Testis (tissue), 2 donors: Measurements from ENCODE around the gene SVIP.

ENCODE experiments used
- POLR2A ChIP-seq: fragments of 450-650 bp; IDR thresholded peaks from one replicate; pipeline ENCODE4 v1.6.1; 2017; ENCODE audit warnings: antibody characterized with exemption, mild to moderate bottlenecking, moderate library complexity
- TF ChIP-seq, protein P1 (sequence below), 3 experiments: fragments of 450-650 bp in 2 of 3; fragments of 200-600 bp in 1 of 3; sonication (generic) in 1 of 3; IDR thresholded peaks; one replicate each; pipeline ENCODE4 v1.5.1; 2016 to 2019; ENCODE audit warnings: antibody characterized with exemption in 3 of 3, mild to moderate bottlenecking in 2 of 3, moderate library complexity in 1 of 3

DNA sequence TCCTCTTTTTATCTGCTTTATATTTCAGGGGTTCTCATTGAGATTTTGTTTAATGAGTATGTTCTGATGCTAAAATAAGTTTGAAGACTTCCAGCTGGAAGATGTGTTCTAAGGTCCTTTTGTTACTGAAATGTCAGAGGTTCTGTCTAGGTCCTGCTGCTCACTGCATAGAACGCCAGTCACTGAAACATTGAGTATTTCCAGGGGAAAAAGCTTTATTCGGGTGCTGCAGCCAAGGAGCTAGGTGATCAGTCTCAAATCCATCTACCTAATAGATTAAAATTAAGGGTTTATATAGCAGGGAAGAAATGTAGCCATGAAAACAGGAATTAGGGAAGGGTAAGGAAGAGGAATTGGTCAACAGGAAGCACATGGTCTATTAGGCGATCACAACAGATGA is 19.7 kb downstream of the SVIP start:
- TF ChIP-seq, protein P1, sequence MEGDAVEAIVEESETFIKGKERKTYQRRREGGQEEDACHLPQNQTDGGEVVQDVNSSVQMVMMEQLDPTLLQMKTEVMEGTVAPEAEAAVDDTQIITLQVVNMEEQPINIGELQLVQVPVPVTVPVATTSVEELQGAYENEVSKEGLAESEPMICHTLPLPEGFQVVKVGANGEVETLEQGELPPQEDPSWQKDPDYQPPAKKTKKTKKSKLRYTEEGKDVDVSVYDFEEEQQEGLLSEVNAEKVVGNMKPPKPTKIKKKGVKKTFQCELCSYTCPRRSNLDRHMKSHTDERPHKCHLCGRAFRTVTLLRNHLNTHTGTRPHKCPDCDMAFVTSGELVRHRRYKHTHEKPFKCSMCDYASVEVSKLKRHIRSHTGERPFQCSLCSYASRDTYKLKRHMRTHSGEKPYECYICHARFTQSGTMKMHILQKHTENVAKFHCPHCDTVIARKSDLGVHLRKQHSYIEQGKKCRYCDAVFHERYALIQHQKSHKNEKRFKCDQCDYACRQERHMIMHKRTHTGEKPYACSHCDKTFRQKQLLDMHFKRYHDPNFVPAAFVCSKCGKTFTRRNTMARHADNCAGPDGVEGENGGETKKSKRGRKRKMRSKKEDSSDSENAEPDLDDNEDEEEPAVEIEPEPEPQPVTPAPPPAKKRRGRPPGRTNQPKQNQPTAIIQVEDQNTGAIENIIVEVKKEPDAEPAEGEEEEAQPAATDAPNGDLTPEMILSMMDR (IDR thresholded peaks at IDR 0.05) = no peak
- TF ChIP-seq POLR2A = no peak
